ENCODE data around the gene PLCB4.

DNA sequence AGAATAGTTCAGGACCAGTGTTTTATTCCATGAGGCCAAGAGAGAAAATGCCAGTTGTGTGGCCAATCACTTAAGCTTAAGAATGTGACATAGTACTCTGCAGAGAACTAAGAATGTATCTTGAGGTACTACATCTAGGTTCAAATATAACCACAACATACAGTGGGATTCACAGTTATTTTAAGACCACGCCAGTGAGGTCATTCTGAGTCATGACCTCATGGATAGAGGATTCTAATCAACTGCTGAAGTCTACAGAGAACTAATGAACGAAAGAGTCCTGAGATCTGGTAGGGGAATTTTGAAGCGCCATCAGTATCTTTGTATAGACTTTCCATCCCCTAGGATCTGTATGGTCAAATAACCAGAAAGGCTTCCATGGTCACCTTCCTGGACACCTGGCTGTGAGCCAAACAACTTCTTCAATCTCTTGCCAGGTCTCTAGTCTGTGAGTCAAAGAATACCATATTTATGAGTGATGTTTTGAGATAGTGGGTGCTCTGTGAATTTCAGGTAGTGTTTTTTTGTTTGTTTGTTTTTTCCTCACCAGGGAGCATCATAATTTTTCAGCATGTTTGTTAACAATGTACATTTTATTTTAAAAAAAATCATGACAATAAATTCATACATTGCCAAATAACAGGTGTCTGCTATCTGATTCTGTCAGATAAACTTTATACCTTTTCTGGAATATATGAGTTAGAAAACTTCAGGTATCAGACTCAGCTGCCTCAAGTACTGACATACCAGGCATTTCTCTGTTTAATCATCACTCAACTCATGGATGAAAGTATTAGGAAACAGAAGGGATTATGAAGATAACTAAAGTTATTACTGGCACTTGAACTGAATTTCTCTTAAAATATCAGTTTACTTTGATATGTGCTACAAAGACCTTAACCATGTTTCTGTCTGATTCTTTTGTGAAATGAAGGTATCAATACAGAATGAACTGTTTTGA, 217.9 kb downstream of the PLCB4 start:
- TF ChIP-seq, protein P1, sequence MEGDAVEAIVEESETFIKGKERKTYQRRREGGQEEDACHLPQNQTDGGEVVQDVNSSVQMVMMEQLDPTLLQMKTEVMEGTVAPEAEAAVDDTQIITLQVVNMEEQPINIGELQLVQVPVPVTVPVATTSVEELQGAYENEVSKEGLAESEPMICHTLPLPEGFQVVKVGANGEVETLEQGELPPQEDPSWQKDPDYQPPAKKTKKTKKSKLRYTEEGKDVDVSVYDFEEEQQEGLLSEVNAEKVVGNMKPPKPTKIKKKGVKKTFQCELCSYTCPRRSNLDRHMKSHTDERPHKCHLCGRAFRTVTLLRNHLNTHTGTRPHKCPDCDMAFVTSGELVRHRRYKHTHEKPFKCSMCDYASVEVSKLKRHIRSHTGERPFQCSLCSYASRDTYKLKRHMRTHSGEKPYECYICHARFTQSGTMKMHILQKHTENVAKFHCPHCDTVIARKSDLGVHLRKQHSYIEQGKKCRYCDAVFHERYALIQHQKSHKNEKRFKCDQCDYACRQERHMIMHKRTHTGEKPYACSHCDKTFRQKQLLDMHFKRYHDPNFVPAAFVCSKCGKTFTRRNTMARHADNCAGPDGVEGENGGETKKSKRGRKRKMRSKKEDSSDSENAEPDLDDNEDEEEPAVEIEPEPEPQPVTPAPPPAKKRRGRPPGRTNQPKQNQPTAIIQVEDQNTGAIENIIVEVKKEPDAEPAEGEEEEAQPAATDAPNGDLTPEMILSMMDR (IDR thresholded peaks at IDR 0.05; ENCODE audit: insufficient read depth, low read length), result no peak
- TF ChIP-seq POLR2AphosphoS5 (IDR thresholded peaks at IDR 0.05; ENCODE audit: low read depth), result no peak
- TF ChIP-seq, protein P2, sequence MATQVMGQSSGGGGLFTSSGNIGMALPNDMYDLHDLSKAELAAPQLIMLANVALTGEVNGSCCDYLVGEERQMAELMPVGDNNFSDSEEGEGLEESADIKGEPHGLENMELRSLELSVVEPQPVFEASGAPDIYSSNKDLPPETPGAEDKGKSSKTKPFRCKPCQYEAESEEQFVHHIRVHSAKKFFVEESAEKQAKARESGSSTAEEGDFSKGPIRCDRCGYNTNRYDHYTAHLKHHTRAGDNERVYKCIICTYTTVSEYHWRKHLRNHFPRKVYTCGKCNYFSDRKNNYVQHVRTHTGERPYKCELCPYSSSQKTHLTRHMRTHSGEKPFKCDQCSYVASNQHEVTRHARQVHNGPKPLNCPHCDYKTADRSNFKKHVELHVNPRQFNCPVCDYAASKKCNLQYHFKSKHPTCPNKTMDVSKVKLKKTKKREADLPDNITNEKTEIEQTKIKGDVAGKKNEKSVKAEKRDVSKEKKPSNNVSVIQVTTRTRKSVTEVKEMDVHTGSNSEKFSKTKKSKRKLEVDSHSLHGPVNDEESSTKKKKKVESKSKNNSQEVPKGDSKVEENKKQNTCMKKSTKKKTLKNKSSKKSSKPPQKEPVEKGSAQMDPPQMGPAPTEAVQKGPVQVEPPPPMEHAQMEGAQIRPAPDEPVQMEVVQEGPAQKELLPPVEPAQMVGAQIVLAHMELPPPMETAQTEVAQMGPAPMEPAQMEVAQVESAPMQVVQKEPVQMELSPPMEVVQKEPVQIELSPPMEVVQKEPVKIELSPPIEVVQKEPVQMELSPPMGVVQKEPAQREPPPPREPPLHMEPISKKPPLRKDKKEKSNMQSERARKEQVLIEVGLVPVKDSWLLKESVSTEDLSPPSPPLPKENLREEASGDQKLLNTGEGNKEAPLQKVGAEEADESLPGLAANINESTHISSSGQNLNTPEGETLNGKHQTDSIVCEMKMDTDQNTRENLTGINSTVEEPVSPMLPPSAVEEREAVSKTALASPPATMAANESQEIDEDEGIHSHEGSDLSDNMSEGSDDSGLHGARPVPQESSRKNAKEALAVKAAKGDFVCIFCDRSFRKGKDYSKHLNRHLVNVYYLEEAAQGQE (IDR thresholded peaks at IDR 0.05; ENCODE audit: insufficient replicate concordance, low read depth), result no peak
- TF ChIP-seq GABPA (IDR thresholded peaks at IDR 0.05; ENCODE audit: low read depth), result no peak
